ENCODE results near the gene AK3. TPM values are rescaled to one million over a fixed set of nuclear protein-coding genes. Genes with fewer than 3 reads are reported as not detected.
"Not testable (repeated sequence)": the region's sequence is repeated elsewhere in the genome, so short reads cannot be mapped to it uniquely, and the experiment has no call there.

Gene AK3
- total and polyA plus RNA-seq, 2 experiments from 2014 or later: 105 to 114 TPM

GRCh38 chr9:4661165-4661564 lies 79.8 kb downstream of the AK3 start:
- no peak for TF ChIP-seq CTCF (IDR thresholded peaks at IDR 0.05; ENCODE audit: low read depth, low read length)
- DNase-seq (ENCODE audit: low read depth in 1 of 2, low spot score in 1 of 2): peak in 1 of 2 donors; percentile 39
- no peak overlapping the region for H3K27ac ChIP-seq
- no peaks in the 10 kb centered on the region for H3K9me3 ChIP-seq (ENCODE audit: low read depth)
- no peaks in the 10 kb centered on the region for H3K36me3 ChIP-seq
- no peak overlapping the region for H3K4me3 ChIP-seq
- H3K27me3 ChIP-seq: no peaks in the 10 kb centered on the region
- peaks cover 11% of the 10 kb centered on the region for H3K4me1 ChIP-seq (ENCODE audit: low read depth)

- not testable (repeated sequence) for H3K27me3 ChIP-seq; DNase-seq (ENCODE audit: low read depth in 1 of 2, low spot score in 1 of 2)
Observed at GRCh38 chr9:4660665-4661064, 80.3 kb downstream of the AK3 start.

More at GRCh38 chr9:4660665-4661064, 80.3 kb downstream of the AK3 start:
- H3K4me3 ChIP-seq; H3K36me3 ChIP-seq; H3K27ac ChIP-seq; H3K9me3 ChIP-seq (ENCODE audit: low read depth): not testable (repeated sequence)
- peaks cover 11% of the 10 kb centered on the region for H3K4me1 ChIP-seq (ENCODE audit: low read depth)

Other genes with a start within 250 kb of the AK3 start
- gene PLPP6, start 78.9 kb downstream of the AK3 start, total RNA-seq: 14.7 and 15.8 TPM in 2 replicates
- 11.7 and 18.8 TPM in 2 replicates for gene PLPP6, start 78.9 kb downstream of the AK3 start, polyA plus RNA-seq
- 0.46 and 0.63 TPM in 2 replicates for gene SPATA6L, start 74.7 kb downstream of the AK3 start, total RNA-seq
- gene SPATA6L, start 74.7 kb downstream of the AK3 start, polyA plus RNA-seq: 1.3 and 2.2 TPM in 2 replicates
- gene CDC37L1, start 61.6 kb downstream of the AK3 start, total RNA-seq: 23.1 and 39.2 TPM in 2 replicates
- 19.6 and 27.9 TPM in 2 replicates for gene CDC37L1, start 61.6 kb downstream of the AK3 start, polyA plus RNA-seq
- gene RCL1, start 51.7 kb upstream of the AK3 start, total RNA-seq: 12.0 and 15.1 TPM in 2 replicates
- gene RCL1, start 51.7 kb upstream of the AK3 start, polyA plus RNA-seq: 12.2 and 17.9 TPM in 2 replicates
- 6.0 and 6.6 TPM in 2 replicates for gene JAK2, start 244.1 kb upstream of the AK3 start, total RNA-seq
- 3.9 and 4.4 TPM in 2 replicates for gene JAK2, start 244.1 kb upstream of the AK3 start, polyA plus RNA-seq

Measured in cardiac muscle cell (in vitro differentiated cells and primary cell).